H9 (cell line): Measurements from ENCODE around the gene ZNF524. TPM values are rescaled to one million over a fixed set of nuclear protein-coding genes. Genes with fewer than 3 reads are reported as not detected.

Experiments
- DNase-seq: peaks from one replicate; pipeline ENCODE4 v3.0.0-alpha.2; 2017
- H2AFZ ChIP-seq: one replicate; pipeline ENCODE4 v1.6.1; 2013; ENCODE audit warnings: mild to moderate bottlenecking, low read length, control low read depth, moderate library complexity
- H2AK5ac ChIP-seq: 2 replicates; pipeline ENCODE4 v1.6.1; 2013; ENCODE audit warnings: low read length, control low read depth, mixed read lengths; ENCODE audit not compliant: insufficient read length
- H2BK120ac ChIP-seq: one replicate; pipeline ENCODE4 v1.6.1; 2013; ENCODE audit warnings: low read depth, mild to moderate bottlenecking, low read length, control low read depth, inconsistent platforms; ENCODE audit not compliant: poor library complexity, severe bottlenecking
- H2BK12ac ChIP-seq: 2 replicates; pipeline ENCODE4 v1.6.1; 2013; ENCODE audit warnings: low read length, control low read depth, mixed read lengths, low read depth; ENCODE audit not compliant: insufficient read length
- H2BK15ac ChIP-seq: 2 replicates; pipeline ENCODE4 v1.6.1; 2013; ENCODE audit warnings: low read depth, low read length, control low read depth
- H2BK20ac ChIP-seq: one replicate; pipeline ENCODE4 v1.6.1; 2013; ENCODE audit warnings: low read depth, mild to moderate bottlenecking, low read length, control low read depth, inconsistent platforms; ENCODE audit not compliant: poor library complexity, severe bottlenecking
- H2BK5ac ChIP-seq: 2 replicates; pipeline ENCODE4 v1.6.1; 2013; ENCODE audit warnings: low read length, control low read depth, mixed read lengths; ENCODE audit not compliant: insufficient read length
- H3K14ac ChIP-seq: 2 replicates; pipeline ENCODE4 v1.6.1; 2013; ENCODE audit warnings: low read length, control low read depth; ENCODE audit not compliant: insufficient read depth
- H3K18ac ChIP-seq: 2 replicates; pipeline ENCODE4 v1.6.1; 2013; ENCODE audit warnings: low read depth, mild to moderate bottlenecking, mixed read lengths, low read length, control low read depth; ENCODE audit not compliant: insufficient read length
- H3K23ac ChIP-seq: 2 replicates; pipeline ENCODE4 v1.6.1; 2013; ENCODE audit warnings: low read length, control low read depth, mixed read lengths, low read depth; ENCODE audit not compliant: insufficient read length
- H3K23me2 ChIP-seq: 2 replicates; pipeline ENCODE4 v1.6.1; 2013; ENCODE audit warnings: low read depth, mild to moderate bottlenecking, mixed read lengths, low read length, control low read depth; ENCODE audit not compliant: insufficient read length, poor library complexity, severe bottlenecking
- H3K27ac ChIP-seq: 2 replicates; pipeline ENCODE4 v1.5.1; 2013; ENCODE audit warnings: low read length, control low read depth, mixed read lengths, low read depth; ENCODE audit not compliant: insufficient read length
- H3K27me3 ChIP-seq: 2 replicates; pipeline ENCODE4 v1.6.1; 2013; ENCODE audit warnings: low read length, control low read depth, inconsistent platforms; ENCODE audit not compliant: insufficient read depth
- H3K4ac ChIP-seq: 2 replicates; pipeline ENCODE4 v1.6.1; 2013; ENCODE audit warnings: low read depth, mild to moderate bottlenecking, control low read depth, inconsistent platforms, low read length, moderate library complexity
- H3K4me1 ChIP-seq: 2 replicates; pipeline ENCODE4 v1.6.1; 2013; ENCODE audit warnings: low read length, control low read depth, inconsistent platforms; ENCODE audit not compliant: insufficient read depth
- H3K4me2 ChIP-seq: 2 replicates; pipeline ENCODE4 v1.6.1; 2013; ENCODE audit warnings: low read length, control low read depth, mixed read lengths; ENCODE audit not compliant: insufficient read length, insufficient read depth
- H3K56ac ChIP-seq: 2 replicates; pipeline ENCODE4 v1.6.1; 2013; ENCODE audit warnings: low read depth, mild to moderate bottlenecking, mixed read lengths, low read length, control low read depth; ENCODE audit not compliant: insufficient read length
- H3K79me1 ChIP-seq: 2 replicates; pipeline ENCODE4 v1.6.1; 2013; ENCODE audit warnings: low read depth, mild to moderate bottlenecking, moderate library complexity, low read length, control low read depth, inconsistent platforms; ENCODE audit not compliant: insufficient read depth, poor library complexity, severe bottlenecking
- H3K79me2 ChIP-seq: 2 replicates; pipeline ENCODE4 v1.6.1; 2013; ENCODE audit warnings: low read length, control low read depth, inconsistent platforms; ENCODE audit not compliant: insufficient read depth
- H3K9ac ChIP-seq: 2 replicates; pipeline ENCODE4 v1.6.1; 2013; ENCODE audit warnings: low read length, control low read depth, mixed read lengths; ENCODE audit not compliant: insufficient read length; ENCODE audit errors: extremely low read depth
- H3K9me3 ChIP-seq: one replicate; pipeline ENCODE4 v1.6.1; 2013; ENCODE audit warnings: low read depth, low read length, inconsistent platforms; ENCODE audit not compliant: control insufficient read depth
- H3T11ph ChIP-seq: one replicate; pipeline ENCODE4 v1.6.1; 2013; ENCODE audit warnings: mild to moderate bottlenecking, low read length, control low read depth, inconsistent platforms
- H4K20me1 ChIP-seq: one replicate; pipeline ENCODE4 v1.6.1; 2013; ENCODE audit not compliant: control insufficient read depth, insufficient read length, insufficient read depth
- H4K5ac ChIP-seq: 2 replicates; pipeline ENCODE4 v1.6.1; 2013; ENCODE audit warnings: low read depth, mild to moderate bottlenecking, mixed read lengths, low read length, control low read depth; ENCODE audit not compliant: insufficient read length
- H4K8ac ChIP-seq: replicated peaks from 2 replicates; pipeline ENCODE4 v1.6.1; 2013; ENCODE audit warnings: low read length, control low read depth, mixed read lengths, low read depth; ENCODE audit not compliant: insufficient read length
- H4K91ac ChIP-seq: 2 replicates; pipeline ENCODE4 v1.6.1; 2013; ENCODE audit warnings: low read depth, mild to moderate bottlenecking, moderate library complexity, mixed read lengths, low read length, control low read depth; ENCODE audit not compliant: insufficient read length
- H3K27ac Mint-ChIP-seq, 3 experiments: 2 replicates in 2 of 3; 3 replicates in 1 of 3; pipeline ENCODE4 v1.8.0; 2020 to 2021; ENCODE audit warnings: mixed read lengths in 3 of 3, mild to moderate bottlenecking in 1 of 3, moderate library complexity in 1 of 3
- H3K27me3 Mint-ChIP-seq: 2 replicates; pipeline ENCODE4 v1.8.0; 2021; ENCODE audit warnings: low read depth, mild to moderate bottlenecking, moderate library complexity, mixed read lengths
- H3K36me3 Mint-ChIP-seq, 3 experiments: 2 replicates in 2 of 3; 3 replicates in 1 of 3; pipeline ENCODE4 v1.8.0; 2020 to 2021; ENCODE audit warnings: low read depth in 3 of 3, mixed read lengths in 3 of 3; ENCODE audit not compliant: insufficient read depth in 1 of 3
- H3K4me1 Mint-ChIP-seq, 2 experiments: 2 replicates each; pipeline ENCODE4 v1.8.0; 2020; ENCODE audit warnings: mixed read lengths in 2 of 2
- H3K4me3 Mint-ChIP-seq, 2 experiments: 2 replicates in 1 of 2; 3 replicates in 1 of 2; pipeline ENCODE4 v1.8.0; 2020 to 2021; ENCODE audit warnings: mild to moderate bottlenecking in 2 of 2, mixed read lengths in 2 of 2, moderate library complexity in 1 of 2
- H3K9me3 Mint-ChIP-seq, 2 experiments: 2 replicates in 1 of 2; 3 replicates in 1 of 2; pipeline ENCODE4 v1.8.0; 2020; ENCODE audit warnings: mild to moderate bottlenecking in 2 of 2, mixed read lengths in 2 of 2, moderate library complexity in 1 of 2
- CTCF ChIP-seq: fragments of 200-600 bp; sonication (generic); conservative IDR thresholded peaks from 3 replicates; pipeline ENCODE4 v1.8.0; 2021; ENCODE audit warnings: antibody characterized with exemption, mild to moderate bottlenecking
- WGBS: extraction: QIAGEN DNeasy Blood & Tissue Kit; methylation state at CpG from one replicate; pipeline ENCODE4 v1.1.7; 2013; ENCODE audit warnings: missing lambda C conversion rate, low lambda C conversion rate, mixed read lengths; ENCODE audit not compliant: insufficient read length; ENCODE audit errors: extremely low coverage; 5-methylcytosine and 5-hydroxymethylcytosine counted together
- total RNA-seq: library from RNA; stranded (reverse); gene quantifications from 2 replicates; pipeline ENCODE4 v1.2.1, GENCODE V29; 2021

The ZNF524 gene
- total RNA-seq, 1 experiment from 2014 or later: 3.0 TPM

DNA sequence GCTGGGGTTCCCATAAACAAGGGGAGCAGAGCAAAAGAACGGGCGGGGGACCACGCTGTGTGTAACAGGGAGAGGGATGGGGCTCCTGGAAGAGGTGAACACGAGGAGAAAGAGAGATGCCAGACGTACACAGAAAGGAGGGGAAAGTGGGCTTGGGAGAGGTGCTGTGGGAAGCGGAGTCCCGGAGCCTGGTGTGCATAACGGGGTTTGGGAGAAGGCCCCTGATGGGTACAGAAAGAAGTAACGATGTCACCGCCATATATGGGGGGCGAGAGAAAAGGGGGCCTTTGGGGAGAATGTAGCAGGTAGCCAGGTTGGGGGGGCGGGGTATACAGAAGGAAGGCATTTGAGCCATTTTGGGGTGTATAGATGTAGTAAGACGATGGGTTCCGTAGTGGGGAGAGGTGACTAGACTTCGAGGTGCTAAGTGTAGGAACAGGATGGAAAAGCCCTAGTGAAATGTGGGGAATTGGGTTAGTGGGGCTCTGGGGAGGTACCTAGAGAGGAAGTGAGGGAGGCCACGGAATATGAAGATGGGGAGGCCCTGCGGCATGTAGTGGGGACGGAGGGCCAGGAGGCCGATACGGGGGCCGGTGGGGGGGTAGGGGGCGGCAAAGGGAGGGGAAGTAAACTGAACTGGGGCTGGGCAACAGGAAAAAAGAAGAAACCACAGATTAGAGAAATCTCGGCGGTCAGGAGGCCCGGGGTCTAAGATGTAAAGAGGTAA is 41.5 kb downstream of the ZNF524 start:
- Histone ChIP-seq H2AFZ (no peak overlapping the region), H3K79me1 (peaks cover 3% of the 10 kb centered on the region), H2BK12ac (no peak overlapping the region), H3K4me1 (no peaks in the 10 kb centered on the region), H2BK20ac (no peak overlapping the region), H4K91ac (no peak overlapping the region), H3K4ac (no peak overlapping the region), H3K23me2 (peaks cover 29% of the 10 kb centered on the region), H2BK5ac (no peak overlapping the region), H3K14ac (peak overlapping the region; percentile 46; the same call in 1 of the 2 replicates), H2AK5ac (no peak overlapping the region), H3K18ac (no peak overlapping the region), H3K23ac (no peak overlapping the region), H3K27ac (no peak overlapping the region), H4K20me1 (no peaks in the 10 kb centered on the region), H3K27me3 (no peaks in the 10 kb centered on the region), H4K5ac (no peak overlapping the region), H3K79me2 (peaks cover 7% of the 10 kb centered on the region; the same call in 1 of the 2 replicates), H2BK15ac (no peak overlapping the region), H2BK120ac (no peak overlapping the region), H3T11ph (no peak overlapping the region), H3K9me3 (no peaks in the 10 kb centered on the region), H3K4me2 (peak overlapping the region; percentile 73), H3K56ac (no peak overlapping the region), H3K9ac (peak overlapping the region; percentile 61), H4K8ac (no peak overlapping the region)
- H3K9me3 Mint-ChIP-seq: peaks cover 0 to 4% of the 10 kb centered on the region in 2 experiments; a peak in 3 of 5 replicates
- H3K27me3 Mint-ChIP-seq: peaks cover 3% of the 10 kb centered on the region; the same call in 1 of the 2 replicates
- no peak for TF ChIP-seq CTCF
- peaks cover 24 to 34% (median 32%) of the 10 kb centered on the region in 3 experiments for H3K36me3 Mint-ChIP-seq
- H3K27ac Mint-ChIP-seq: peak overlapping the region; percentile 84 to 95 (median 91)
- WGBS: no CpG with 5 or more reads among the region's 25 CpGs
- H3K4me1 Mint-ChIP-seq: peaks cover 17 to 35% of the 10 kb centered on the region in 2 experiments
- H3K4me3 Mint-ChIP-seq: peak overlapping the region; percentile 97
- DNase-seq: no peak
